ENCODE measurements around the gene ANK2.
"Not testable (repeated sequence)": the region's sequence is repeated elsewhere in the genome, so short reads cannot be mapped to it uniquely, and the experiment has no call there.

ANK2 gene

GRCh38 chr4:113051361-113051760 lies 1.9 kb downstream of the ANK2 start:
- no peak for DNase-seq (ENCODE audit: low spot score)

GRCh38 chr4:113052379-113052951 lies 3.0 kb downstream of the ANK2 start:
- DNase-seq (ENCODE audit: low spot score) = no peak

DNA sequence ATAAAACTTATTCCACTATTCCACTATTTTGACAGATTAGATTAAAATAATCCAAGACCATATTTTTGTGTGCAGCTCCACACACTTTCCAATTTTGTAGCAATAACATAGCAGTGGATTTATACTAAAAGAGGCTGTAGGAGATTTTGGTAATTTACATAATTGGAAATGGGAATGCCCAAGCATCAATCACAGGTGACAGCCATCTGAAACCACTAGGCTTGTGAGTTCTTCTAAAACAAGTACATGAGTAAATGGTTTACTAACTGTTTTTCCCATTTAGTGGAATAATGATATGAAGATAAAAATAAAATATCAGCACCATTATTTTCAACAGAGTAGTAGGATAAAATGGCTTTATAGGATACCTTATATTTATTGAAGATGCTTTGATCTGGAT lies 4.4 kb downstream of the ANK2 start:
- no peak for DNase-seq (ENCODE audit: low spot score)

GRCh38 chr4:113056318-113056717 lies 6.9 kb downstream of the ANK2 start:
- no peak for DNase-seq (ENCODE audit: low spot score)

GRCh38 chr4:113057891-113058290 lies 8.4 kb downstream of the ANK2 start:
- DNase-seq (ENCODE audit: low spot score) = no peak

- no peak for DNase-seq (ENCODE audit: low spot score)
These were observed 10.2 kb downstream of the ANK2 start for GRCh38 chr4:113059449-113060182.

GRCh38 chr4:113060853-113061252 lies 11.4 kb downstream of the ANK2 start:
- DNase-seq (ENCODE audit: low spot score) = no peak

GRCh38 chr4:113064244-113064643 lies 14.8 kb downstream of the ANK2 start:
- DNase-seq (ENCODE audit: low spot score) = peak; percentile 80

DNA sequence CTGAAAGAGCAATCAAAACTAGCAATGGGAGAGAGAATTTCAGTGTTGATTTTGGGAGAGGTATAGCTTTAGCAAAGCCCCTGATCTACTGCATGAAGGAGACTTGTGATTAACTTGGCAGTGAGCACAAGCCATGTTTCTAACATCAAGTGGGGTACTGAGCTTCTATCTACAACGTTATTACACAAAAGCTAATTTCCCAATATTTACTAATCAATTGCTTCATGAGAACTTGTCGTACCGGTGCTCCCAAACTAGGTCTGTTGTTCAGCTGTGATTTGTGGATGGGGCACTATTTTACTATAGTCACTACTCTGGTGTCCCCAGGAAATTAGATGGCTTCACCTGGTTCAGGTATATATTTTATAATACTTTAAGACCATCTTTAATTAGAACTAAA lies 16.2 kb downstream of the ANK2 start:
- no peak for DNase-seq (ENCODE audit: low spot score)

DNA sequence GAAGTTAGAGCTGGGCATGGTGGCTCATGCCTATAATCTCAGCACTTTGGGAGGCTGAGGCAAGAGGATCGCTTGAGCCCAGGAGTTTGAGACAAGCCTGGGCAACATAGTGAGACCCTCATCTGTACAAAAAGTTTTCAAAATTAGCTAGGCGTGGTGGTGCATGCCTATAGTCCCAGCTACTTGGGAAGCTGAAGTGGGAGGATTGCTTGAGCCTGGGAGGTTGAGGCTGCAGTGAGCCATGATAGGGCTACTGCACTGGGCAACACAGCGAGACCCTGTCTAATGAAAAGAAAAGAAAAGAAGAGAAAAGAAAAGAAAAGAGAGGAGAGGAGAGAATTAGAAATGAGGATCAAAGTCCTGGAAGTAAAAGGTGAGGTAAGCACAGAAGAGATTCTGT lies 19.3 kb downstream of the ANK2 start:
- not testable (repeated sequence) for DNase-seq (ENCODE audit: low spot score)

DNA sequence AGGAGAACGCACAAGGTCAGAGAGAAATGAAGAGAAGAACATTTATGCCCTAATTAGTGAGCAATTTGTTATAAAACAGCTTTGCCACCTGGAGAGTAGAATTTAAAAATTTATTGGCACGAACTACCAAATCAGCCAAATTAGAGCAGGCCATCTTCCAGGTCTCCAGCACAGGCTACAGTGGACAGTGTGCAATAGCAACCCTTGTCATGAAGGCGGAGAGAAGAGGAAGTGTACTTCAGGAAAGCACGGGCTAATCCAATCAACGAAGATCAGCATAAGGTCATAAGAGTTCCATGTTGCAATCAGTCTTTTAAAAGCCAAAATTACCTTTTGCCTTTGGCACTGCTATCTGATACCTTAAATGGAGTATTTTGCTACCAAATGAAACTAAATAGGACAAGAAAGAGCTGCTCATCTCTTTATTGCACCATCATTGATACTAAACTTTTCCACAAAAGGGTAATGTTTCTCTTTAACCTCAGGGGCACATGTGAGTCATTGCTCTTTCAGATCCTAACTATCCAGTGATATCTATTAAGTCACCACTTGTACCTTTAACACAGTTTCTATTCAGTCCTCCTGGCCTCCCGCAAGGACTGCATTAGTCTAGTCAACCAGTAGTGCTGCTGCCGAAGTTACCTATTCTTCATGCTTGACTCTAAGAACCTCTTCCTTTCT lies 19.9 kb downstream of the ANK2 start:
- DNase-seq (ENCODE audit: low spot score) = no peak

DNA sequence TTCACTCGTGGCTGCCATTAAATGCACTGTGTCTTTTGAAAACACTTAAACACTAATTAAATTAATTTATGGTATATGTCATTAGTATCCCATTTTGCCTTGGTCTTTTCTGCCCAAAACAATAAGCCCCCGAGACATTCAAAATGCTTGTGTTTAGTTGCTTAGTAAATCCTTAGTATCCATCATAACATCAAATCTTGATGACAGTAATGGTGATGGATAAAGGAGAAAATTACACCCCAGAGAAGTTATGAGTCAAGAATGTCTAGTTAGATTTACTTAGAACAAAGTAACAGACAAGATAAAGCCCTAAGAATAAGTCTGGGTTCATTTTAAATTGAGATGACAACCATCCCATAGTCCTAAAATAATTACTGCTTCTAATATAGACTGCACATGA lies 21.3 kb downstream of the ANK2 start:
- no peak for DNase-seq (ENCODE audit: low spot score)

- no peak for DNase-seq (ENCODE audit: low spot score)
These were observed 21.8 kb downstream of the ANK2 start for GRCh38 chr4:113071274-113071673.

DNA sequence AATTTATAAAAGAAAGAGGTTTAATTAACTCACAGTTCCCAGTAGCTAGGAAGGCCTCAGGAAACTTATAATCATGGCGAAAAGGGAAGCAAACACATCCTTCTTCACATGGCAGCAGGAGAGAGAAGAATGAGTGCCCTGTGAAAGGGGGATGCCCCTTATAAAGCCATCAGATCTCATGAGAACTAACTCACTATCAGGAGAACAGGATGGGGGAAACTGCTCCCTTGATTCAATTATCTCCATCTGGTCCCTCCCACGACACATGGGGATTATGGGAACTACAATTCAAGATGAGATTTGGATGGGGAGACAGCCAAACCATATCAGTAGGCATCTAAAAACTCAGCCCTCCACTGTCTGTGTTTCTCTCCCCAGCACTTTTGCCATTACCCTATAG lies 22.4 kb downstream of the ANK2 start:
- no peak for DNase-seq (ENCODE audit: low spot score)

DNA sequence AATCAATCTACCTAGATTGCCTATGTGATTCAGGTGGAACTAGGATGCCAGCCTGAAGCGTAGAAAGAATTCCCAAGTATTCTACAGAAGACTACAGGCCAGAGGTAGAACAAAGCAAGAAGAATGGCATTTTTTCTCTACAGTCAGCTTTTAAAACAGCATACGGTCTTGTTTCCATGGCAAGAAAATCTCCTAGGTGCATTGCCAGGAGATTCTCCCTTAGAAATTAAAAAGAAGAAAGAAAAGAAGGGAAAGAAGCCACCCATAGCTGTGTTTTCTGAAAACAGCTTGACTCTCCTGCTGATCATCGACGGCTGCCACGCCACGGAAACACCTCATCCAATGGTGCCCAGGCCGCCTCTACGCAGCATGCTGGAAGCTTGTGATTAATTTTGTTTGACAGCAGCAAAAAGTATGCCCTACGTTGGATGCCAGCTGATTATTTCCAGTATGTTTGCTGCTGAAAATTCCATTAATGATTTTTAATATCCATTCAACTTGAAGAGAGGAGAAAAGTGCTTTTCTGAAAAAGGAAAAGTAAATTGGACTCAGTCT lies 24.1 kb downstream of the ANK2 start:
- no peak for DNase-seq (ENCODE audit: low spot score)

DNA sequence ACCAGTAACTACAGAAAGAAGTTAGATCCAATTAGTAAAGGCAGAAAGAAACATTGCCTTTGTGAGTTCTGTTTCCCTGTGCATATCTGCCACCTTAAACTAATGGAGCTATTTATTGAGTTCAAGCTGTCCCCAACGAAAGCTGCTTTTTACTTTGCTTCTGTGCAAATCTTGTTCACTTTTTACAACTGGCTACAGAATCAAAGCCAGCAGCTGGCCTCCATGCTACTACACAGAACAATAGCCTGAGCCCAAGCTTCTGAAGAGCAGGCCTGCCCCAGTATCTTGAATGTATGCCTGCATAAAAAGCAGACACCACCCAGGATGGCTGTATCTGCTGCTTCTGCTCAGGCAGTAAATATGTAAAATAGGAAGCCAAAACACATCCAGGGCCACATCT lies 28.1 kb downstream of the ANK2 start:
- no peak for DNase-seq (ENCODE audit: low spot score)

DNA sequence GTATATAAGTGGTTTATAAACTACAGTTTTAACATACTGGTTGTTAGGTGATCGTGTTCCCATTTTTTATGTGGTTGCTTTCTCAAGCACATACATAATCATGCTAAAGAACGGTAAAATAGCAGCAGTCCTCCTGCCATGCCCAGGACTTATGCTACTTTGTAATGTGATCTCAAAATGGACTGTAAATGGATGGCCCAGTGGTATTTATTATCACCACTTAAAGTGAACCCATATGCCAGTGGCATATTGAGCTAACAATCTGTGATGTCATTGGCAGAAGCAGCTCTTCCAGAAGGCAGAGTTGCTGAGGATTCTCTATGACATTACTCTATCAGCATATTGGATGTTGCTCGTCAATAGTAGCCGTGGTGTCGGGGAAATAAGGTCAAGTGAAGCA lies 28.6 kb downstream of the ANK2 start:
- no peak for DNase-seq (ENCODE audit: low spot score)

DNA sequence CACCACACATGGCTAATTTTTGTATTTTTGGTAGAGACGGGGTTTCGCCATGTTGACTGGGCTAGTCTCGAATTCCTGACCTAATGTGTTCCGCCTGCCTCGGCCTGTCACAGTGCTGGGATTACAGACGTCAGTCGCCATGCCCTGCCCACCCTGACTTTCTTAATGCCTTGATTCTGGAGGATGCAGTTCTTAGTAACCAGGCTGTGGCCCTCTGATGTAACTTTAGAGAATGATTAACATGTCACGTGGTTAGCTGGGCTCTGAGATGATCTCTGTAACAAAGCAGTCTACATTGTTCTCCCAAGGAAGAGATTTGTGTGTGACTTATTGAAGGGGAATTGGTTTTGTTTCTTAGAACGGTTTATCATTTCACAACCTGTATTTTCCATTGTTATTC lies 30.6 kb downstream of the ANK2 start:
- no peak for DNase-seq (ENCODE audit: low spot score)

DNA sequence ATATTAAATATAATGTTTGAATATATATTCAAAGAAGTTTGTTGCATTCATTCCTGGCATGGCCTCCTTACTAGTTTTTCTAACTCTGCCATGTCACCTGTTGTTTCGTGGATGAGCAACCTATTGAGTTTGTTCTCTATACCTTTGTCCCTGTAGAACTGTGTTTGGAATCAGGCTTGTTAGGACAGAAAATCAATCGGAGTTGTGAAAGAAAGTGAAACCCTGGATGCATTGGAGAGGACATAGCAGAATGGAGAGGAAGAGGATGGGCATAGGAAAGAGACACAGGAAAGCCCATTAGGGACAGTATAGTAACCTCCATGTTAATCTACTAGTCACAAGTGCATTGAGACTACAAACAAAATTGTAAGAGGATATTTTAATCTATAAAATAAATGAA lies 31.2 kb downstream of the ANK2 start:
- DNase-seq (ENCODE audit: low spot score) = no peak

DNA sequence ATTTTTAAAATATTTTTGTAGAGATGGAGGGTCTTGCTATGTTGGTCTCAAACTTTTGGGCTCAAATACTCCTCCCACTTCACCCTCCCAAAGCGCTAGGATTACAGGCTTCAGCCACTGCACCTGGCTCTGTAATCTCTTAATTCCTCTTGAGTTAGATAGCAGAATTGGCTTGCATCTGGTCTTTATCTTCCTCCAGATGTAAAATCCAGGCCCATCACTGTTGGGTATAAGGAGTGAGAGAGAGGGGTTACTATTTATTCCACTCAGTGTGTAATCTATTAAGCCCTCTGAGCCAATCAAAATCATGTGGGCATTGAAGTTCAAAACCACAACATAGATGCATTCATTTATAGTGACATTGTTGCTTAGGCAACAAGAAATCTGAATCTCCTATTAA lies 33.9 kb downstream of the ANK2 start:
- no peak for DNase-seq (ENCODE audit: low spot score)

DNA sequence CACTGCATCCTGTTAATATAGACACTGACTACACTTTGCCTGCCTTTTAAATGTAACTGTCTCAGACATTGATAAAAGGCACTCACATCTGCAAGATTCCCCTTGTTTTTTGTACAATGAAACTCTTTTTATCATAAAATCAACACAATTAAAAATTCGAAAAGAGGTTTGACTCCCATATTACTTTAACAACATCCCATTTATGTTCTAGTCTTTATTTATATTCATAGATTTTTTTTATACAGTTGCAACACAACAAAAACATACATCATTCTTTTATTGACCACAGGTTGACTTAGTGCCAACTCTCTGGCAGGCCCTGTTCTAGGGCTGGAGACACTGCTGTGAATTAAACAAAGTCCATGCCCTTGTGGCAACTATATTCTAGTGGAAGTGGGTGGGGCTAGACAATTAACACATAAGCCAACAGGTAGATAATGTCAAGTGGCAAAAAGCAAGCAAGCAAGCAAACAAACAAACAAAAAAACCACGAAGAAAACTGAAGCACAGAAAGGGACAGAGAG lies 36.8 kb downstream of the ANK2 start:
- DNase-seq (ENCODE audit: low spot score) = no peak

DNA sequence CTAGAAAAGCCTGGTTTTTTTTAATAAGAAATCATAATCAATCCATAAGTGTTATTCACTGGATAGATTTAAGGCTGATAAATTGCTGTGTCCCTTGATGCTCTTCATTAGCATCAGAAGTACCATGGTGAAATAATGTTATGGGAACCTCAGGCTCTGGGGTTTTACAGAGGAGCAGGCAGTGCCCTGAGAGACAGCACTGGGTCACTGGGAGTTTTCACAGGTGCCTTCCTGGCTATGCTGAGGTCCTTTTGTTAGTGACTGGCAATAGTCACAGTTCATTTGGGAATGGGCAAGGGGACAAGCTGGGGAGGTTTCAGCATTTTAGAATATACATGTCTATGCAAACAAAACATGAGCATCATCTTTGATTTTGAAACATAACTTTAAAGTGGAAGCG lies 38.6 kb downstream of the ANK2 start:
- no peak for DNase-seq (ENCODE audit: low spot score)

- no peak for DNase-seq (ENCODE audit: low spot score)
These were observed 41.5 kb downstream of the ANK2 start for GRCh38 chr4:113090954-113091353.
